NCI-H2171 (cell line): ENCODE data around the gene SPATA2L.
A peak's percentile ranks its signal among the peaks of the same experiment; 100 is the strongest.
"Not testable (repeated sequence)": the region's sequence is repeated elsewhere in the genome, so short reads cannot be mapped to it uniquely, and the experiment has no call there.

Experiments
- DNase-seq: peaks from one replicate; lab custom pipeline; 2025; lab: John Stamatoyannopoulos, UW

SPATA2L gene

DNA sequence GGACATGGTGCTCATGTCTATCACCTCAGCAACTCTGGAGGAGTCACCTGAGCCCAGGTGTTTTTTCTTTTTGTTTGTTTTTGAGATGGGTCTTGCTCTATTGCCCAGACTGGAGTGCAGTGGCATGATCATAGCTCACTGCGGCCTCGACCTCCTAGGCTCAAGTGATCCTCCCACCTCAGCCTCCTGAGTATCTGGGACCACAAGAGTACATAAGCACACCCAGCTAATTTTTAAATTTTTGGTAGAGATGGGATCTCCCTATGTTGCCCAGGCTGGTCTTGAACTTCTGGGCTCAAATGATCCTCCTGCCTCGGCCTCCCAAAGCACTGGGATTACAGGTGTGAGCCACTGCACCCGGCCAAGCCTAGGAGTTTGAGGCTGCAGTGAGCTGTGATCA lies 11.9 kb downstream of the SPATA2L start:
- not testable (repeated sequence) for DNase-seq

DNA sequence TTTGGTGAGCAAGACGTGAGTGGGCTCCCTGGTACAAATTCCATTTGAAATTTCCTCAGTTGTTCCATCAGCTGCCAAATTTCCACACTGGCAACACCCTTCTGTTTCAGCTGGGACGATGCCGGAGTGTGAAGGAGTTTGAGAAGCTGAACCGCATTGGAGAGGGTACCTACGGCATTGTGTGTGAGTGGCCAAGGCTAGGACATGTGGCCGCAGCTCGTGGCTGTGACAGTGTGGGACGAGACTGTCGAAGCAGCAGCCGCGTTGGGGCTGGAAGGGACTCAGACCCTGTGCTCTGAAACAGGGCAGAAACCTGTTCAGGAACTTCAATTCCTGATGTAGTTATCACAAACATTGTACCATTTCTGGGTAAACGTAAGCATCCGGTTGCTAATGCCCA lies 12.4 kb downstream of the SPATA2L start:
- no peak for DNase-seq

DNA sequence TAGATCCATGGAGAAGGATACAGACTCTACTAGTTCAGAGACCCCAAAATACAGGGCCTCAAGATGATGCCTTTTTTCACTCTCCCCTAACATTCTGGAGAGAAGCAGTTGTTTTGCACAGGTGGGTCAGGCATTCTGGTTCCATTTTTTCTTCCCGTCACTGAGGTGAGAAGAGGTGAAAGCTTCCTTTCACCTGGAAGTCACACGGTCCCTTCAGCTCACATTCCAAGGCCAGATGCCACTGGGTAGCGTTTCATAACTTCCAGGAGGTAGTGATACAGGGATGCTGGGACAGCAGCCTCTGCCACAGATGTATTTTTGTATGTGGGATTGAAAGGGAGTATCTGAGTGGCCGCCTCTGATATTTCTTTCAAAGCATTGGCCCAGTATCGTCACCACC lies 13.1 kb downstream of the SPATA2L start:
- DNase-seq: no peak

DNA sequence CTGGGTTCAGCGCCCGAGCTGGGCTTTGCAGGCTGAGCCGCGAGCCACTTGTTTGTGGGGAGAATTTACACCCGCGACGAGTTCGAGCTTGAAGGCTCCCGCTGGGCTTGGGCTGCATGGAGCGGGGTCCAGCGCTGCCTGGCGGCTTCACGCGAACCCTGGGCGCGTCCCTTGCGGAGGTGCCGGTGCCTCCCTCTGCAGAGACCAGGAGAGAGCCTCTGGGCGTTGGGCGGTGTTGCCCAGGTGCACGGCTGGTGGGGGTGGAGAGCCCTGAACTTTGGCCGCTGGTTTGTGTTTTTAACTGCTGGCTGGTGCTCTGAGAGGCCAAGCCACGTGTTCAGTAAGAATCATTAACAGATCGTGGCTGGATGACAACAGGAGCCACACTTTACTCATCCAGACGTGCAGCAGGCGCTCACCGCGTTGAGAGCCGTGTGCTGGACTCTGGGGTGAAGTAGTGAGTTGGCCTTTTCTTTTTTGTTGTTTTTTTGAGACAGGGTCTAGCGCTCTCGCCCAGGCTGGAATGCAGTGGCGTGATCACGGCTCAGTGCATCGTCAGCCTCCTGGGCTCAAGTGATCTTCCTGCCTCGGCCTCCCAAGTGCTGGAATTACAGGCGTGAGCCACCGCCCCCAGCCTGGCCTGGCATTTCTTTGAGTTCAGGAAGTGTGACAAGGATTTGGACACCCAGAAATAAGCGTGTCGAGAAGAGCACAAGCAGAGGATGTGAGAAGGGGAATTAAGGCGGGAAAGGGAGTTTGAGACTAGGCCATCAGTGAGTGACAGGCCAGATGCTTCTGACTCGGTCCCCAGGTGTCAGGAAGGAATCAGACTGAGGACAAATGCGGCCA lies 14.2 kb downstream of the SPATA2L start:
- no peak for DNase-seq

DNA sequence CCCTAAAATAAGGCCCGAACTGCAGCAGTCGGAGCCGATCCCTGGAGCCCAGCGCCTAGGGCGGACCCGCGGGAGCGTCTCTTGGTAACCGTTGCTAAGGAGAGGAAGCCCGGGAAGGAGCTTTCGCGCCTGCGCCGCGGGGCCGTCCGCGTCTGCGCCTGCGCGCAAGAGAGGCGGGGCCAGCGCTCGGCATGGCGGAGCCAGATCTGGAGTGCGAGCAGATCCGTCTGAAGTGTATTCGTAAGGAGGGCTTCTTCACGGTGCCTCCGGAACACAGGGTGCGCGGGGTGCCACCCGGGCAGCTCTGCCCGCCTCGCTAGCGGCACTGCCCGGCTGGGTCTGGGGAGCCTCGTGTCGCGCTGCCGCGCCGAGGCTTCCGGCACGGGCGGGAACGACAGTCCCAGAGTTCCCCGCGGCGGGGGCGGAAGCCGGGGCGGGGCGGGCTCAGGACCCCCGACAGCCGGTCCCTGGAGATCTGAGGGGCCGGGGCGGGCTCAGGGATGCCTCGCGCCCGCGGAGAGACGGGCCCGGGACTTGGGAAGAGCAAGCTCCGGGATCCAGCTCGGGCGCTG lies 14.9 kb downstream of the SPATA2L start, which contains the start of gene CDK10:
CDK10 (plus strand) TSS at position 170 of the 572 bp plus-strand sequence; CDS start at position 192, 22 bp downstream.
- peak; percentile 84 for DNase-seq

DNA sequence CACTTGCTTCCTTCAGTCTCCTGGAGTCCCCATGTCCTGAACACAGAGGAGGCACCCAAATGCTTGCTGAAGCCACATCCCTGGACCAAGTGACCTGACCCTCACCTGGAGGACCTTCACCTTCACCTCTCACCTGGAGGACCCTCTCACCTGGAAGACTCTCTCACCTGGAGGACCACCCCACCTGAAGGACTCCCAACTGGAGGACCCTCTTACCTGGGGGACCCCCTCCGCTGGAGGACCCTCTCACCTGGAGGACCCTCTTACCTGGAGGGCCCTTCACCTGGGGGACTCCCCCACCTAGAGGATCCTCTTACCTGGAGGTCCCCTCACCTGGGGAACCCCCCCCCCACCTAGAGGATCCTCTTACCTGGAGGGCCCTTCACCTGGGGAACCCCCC lies 15.6 kb downstream of the SPATA2L start:
- DNase-seq: no peak

DNA sequence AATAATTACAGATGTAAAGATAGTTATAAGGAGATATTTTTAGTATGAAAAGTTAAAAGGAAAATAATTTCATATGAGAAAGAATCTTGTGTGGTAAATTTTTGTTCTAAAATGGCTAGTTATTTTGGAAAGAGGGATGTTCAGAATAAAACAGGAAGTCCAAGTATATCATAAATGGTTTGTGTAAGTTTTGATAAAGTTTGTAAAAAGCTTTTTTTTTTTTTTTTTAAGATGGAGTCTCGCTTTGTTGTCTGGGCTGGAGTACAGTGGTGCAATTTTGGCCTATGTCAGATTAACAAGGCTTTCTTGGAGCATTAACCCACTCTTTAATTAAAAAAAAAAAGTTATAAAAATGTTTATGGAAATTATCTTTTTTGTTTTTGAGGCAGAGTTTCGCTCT lies 23.2 kb downstream of the SPATA2L start:
- DNase-seq: no peak

DNA sequence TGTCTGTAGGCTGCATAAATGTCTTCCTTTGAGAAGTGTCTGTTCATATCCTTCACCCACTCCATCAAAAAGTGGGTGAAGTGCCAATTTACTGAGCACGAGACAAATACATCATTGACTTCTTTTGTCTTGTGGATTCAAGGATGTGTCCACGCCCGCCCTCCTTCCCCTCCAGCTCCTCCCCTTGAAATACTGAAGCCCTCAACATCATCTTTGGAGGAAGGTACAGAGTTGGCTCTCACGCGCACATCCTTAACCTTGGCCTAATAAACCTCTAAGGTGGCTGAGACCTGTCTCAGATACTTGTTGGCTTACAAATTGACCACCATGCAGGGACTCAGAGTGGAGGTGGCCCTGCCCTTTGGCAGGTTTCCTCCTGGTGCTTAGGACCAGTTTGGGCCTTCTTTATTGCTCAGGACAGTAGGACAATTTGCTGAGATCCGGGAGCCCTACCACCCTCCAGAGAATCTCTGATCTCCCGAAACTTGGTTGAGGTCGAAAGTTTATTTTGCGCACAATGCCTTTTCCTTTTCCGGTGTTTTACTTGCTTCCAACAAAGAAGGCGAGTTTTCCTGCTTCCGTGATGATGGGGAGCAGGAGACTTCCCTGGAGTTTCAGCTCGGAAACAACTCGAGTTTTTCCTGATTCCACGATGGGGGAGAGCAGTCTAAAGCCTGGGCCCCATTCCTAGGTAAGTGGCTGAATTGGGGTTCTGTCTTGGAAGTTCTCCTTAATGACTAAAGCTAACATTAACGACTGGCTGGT lies 29.1 kb downstream of the SPATA2L start:
- no peak for DNase-seq

DNA sequence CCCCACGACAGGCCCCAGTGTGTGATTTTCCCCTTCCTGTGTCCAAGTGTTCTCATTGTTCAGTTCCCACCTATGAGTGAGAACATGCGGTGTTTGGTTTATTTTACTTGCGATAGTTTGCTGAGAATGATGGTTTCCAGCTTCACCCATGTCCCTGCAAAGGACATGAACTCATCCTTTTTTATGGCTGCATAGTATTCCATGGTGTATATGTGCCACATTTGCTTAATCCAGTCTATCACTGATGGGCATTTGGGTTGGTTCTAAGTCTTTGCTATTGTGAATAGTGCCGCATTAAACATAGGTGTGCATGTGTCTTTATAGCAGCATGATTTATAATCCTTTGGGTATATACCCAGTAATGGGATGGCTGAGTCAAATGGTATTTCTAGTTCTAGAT lies 29.9 kb downstream of the SPATA2L start:
- not testable (repeated sequence) for DNase-seq

DNA sequence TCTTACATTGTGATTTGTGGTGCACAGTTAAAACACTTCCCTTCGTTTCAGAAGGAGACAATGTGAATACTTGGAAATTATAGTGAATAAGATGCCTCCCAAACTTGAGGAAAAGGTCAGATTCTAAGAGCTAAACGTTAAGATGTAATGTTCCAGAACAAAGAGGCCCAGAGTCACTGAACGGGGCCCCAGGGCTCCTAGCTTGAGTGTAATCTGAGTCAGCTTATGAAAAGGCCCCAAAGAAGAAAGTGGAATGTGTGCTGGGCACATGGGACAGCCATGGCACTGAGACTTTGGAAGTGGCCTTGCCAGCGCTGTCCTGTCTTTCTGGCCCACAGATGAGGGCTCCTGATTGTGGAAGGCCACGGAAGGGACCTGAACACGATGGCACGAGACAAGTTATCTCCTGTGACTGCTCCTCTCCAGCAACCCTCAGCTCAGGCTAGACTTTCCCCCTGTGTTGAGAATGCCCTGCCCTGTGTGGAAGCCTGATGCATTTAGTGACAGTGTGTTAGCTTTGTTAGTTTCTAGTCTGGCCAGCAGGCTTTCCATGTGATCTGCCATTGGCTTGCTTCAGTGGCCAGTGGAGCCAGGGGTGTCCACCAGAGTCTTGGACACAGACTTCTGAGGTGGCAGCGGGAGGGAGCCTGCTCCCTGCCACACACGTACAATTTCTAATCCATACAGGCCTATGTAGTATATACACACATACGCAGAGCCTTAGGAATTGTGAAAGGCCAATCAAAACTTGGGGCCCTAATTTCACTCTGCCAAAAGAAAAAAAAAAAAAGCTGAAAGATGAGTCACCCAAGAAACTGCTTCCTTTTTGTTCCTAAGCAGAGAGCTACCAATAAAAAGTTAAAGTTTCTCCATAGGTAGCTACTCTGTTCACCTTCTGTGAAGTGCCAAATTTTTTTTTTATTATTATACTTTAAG lies 30.7 kb downstream of the SPATA2L start:
- no peak for DNase-seq

DNA sequence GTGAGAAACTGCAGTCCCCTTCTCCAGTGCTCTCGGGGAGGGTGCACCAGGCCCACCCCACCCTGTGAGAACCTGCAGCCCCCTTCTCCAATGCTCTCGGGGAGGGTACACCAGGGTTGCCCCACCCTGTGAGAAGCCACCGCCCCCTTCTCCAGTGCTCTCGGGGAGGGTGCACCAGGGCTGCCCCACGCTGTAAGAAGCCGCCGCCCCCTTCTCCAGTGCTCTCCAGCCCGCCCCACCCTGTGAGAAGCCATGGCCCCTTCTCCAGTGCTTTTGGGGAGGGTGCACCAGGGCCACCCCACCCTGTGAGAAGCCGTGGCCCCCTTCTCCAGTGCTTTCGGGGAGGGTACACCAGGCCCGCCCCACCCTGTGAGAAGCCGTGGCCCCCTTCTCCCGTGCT lies 31.8 kb downstream of the SPATA2L start:
- no peak for DNase-seq

DNA sequence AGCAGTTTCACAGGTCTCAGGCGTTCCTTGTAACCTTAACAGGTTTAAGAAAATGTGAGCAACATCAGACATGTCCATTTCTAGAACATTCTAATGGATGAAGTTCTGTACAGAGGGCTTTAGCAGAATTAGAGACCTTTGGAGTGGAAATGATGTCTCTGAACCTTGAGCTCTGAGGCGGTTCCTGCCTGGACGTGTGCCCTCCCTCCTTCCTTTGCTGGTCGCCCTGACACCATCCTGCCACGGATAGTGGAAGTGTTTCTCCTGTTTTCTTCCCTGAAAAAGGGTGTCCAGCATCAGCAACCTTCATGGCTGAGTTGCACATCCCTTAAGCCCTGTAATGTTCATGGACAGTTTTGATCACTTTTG lies 32.7 kb downstream of the SPATA2L start:
- no peak for DNase-seq

DNA sequence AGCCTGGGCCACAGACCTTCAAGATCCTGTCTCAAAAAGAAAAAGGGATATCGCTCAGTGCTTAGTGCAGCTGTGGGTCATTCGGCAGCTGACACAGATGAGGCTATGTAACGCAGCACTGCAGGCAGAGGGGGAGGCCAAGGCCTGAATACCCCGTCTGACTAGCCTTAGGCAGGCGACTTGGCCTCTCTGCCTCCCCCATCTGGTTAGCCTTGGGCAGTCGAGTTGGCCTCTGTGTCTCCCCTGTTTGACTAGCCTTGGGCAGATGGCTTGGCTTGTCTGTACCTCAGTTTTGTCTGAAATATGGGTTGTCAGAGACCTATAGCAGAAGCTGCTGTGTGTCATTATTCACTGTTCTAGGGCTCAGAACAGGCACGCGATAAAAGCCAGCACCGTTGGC lies 33.9 kb downstream of the SPATA2L start:
- DNase-seq: no peak

DNA sequence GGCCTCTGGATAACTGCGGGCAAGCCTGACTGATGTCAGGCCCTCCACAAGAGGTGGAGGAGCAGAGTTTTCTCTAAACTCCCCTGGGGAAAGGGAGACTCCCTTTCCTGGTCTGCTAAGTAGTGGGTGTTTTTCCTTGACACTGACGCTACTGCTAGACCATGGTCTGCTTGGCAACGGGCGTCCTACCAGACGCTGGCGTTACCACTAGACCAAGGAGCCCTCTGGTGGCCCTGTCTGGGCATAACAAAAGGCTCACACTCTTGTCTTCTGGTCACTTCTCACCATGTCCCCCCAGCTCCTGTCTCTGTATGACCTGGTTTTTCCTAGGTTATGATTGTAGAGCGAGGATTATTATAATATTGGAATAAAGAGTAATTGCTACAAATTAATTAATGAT lies 34.5 kb downstream of the SPATA2L start:
- DNase-seq: not testable (repeated sequence)

DNA sequence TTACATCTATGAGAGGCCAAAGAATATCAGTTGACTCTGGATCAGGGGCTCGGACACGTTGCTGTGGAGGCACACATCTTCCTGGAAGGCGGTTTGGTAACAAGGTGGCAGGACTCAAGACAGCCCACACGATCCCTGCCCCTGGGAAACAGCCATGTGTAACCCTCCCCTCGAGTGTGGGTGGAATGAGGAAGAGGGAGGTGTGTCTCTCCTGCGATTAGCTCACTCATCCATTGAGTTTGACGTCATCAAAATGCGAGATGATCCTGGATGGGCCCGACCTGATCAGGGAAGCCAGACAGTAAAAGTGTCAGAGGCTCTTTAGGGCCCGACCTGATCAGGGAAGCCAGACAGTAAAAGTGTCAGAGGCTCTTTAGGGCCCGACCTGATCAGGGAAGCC lies 37.3 kb downstream of the SPATA2L start:
- not testable (repeated sequence) for DNase-seq

DNA sequence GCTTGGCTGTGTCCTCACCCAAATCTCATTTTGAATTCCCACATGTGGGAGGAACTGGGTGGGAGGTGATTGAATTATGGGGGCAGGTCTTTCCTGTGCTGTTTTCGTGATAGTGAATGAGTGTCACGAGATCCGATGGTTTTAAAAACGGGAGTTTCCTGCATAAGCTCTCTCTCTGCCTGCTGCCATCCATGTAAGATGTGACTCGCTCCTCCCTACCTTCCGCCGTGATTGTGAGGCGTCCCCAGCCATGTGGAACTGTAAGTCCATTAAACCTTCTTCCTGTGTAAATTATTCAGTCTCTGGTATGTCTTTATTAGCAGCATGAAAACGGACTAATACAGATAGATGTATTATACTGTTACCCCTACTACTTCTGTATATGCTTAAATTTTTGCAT lies 40.3 kb downstream of the SPATA2L start:
- no peak for DNase-seq

DNA sequence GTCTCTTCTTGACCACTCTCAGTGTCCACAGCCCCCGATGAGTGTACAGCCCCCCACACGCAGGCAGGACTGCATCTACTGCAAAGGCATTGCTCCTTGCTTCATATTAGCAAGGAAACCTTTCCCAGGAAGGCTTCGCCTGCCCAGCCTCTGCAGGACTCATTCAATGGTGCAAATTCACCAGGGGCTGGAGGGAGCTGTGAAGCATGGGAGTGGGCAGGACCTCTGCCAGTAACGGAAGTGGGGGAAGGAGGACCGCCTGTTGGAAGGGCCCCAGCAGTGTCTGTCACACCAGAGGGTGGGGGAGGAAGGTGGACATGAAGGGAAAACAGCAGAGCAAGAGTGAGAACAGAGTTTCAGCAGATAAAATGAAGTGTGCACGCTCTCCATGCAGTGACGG lies 41.4 kb downstream of the SPATA2L start:
- no peak for DNase-seq

DNA sequence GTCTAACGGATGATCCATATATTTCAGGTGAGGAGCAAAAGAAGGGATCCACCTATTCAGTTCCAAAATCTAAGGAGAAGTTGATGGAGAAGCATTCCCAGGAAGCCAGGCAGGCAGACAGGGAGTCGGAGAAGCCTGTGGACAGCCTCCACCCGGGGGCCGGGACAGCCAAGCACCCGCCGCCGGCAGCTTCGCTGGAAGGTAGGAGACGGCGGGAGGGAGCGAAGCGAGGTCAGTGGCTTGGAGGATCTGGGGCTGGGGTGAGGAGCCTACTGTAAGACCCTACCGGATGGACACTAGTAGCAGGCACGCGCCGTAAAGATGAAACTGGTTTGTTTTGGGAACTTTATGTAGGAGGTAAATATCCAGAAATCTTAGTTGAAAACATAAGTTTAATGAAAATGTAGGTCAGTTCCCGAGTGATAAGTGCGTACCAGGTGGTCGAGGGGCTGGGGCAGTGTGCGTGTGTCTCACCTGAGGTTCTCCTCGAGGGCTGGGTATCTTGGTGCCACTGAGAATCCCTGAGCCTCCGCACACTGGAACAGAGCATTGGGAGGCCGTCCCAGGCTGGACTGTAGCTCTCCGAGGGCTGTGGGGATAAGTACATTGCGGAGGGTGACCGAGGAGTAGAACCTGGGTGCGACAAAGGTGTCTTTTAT lies 43.2 kb downstream of the SPATA2L start:
- peak; percentile 4 for DNase-seq

DNA sequence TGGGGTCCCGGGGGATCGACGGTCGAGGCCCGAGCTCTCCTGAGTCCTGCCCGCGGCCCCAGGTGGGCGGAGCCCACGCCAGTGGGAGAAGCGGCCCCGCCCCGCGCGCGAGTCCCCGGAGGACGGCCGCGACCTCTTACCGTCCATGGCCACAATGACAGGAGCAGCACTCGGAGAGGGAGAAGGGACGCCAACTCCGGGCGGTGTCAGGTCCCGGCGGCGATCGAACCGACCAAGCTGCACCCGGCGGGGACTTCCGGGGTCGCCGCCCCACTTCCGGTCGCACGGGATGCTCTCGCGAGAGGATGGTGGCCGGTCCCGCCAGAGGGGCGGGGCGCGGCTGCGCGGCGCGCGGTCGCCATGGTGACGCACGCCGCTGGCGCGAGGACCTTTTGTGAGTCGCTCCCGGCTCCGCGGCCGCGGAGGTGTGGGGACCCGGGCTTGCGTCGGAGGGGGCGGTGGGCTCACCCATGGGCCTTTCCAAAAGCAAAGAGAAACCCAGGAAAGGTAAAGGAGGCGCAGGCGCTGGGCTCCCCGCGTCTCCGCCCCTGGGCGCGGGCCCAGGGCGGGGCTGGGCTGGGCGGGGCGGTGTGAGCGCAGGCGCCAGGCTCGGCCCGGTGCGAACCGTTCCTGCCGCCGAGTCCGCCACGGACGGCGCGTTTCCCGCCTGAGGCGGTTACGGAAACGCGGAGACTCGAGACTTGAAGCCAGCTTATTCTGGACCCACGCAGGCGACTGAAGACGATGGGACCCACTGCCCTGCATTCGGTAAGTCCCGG lies 43.9 kb downstream of the SPATA2L start, which contains the start of the genes CHMP1A and SPATA33:
CHMP1A (minus strand) TSS at position 267 of the 779 bp plus-strand sequence; CDS start at position 147, 120 bp downstream.
SPATA33 (plus strand) TSS at position 395 of the 779 bp plus-strand sequence; CDS start at position 471, 76 bp downstream.
- peak; percentile 92 for DNase-seq
